Heart left ventricle (tissue), 13 donors: ENCODE results near the gene CORO6.

Source experiments
- CTCF ChIP-seq, 12 donors: fragments of 200-600 bp; sonication (generic) in 4 of 12; IDR thresholded peaks; one replicate each; pipeline versions ENCODE4 v1.5.0 to v1.8.0; 2018 to 2022; ENCODE audit warnings: antibody characterized with exemption in 12 of 12, mild to moderate bottlenecking in 5 of 12
- POLR2A ChIP-seq, 2 donors: fragments of 450-650 bp; IDR thresholded peaks; one replicate each; pipeline ENCODE4 v1.6.1; 2017; ENCODE audit warnings: antibody characterized with exemption in 2 of 2, mild to moderate bottlenecking in 2 of 2, moderate library complexity in 2 of 2
- donor health status: ischemic (EF 13 %, LVEDD 7.1; RV severe dilation, severe dysfunction).
- donor health status: DM: no; HTN: yes; CAD: no.
- donor health status: DM: no; HTN: no; CAD: no.
- donor health status: ischemic (EF 25% LVEDD 6.9; RV normal size, moderate dysfunction).
- donor health status: ischemic (EF 25% LVEDD 5.7; RV mildly dilated, moderate dysfunction).
- donor health status: ischemic (EF 35%, LVEDD 5.7; RV mildly dilated, moderate dysfunction).
- donor health status: nonischemic (EF 11% LVEDD 7.7; RV severe dilation, severe dysfunction).
- donor health status: DM: yes; HTN: yes; CAD: no.
- donor health status: PGD.
- donor health status: ischemic (EF 29% LVEDD 5.4; RV normal size, mild dysfunction).
- donor health status: nonischemic (EF 23%, LVEDD 6.1; RV moderate dilation, normal function).

GRCh38 chr17:29652976-29653375, 30.3 kb upstream of the CORO6 start:
- no peak for TF ChIP-seq CTCF (IDR thresholded peaks at IDR 0.05)
- no peak for TF ChIP-seq POLR2A (IDR thresholded peaks at IDR 0.05)
